ENCODE results near the gene ATP2B2.

The ATP2B2 gene

DNA sequence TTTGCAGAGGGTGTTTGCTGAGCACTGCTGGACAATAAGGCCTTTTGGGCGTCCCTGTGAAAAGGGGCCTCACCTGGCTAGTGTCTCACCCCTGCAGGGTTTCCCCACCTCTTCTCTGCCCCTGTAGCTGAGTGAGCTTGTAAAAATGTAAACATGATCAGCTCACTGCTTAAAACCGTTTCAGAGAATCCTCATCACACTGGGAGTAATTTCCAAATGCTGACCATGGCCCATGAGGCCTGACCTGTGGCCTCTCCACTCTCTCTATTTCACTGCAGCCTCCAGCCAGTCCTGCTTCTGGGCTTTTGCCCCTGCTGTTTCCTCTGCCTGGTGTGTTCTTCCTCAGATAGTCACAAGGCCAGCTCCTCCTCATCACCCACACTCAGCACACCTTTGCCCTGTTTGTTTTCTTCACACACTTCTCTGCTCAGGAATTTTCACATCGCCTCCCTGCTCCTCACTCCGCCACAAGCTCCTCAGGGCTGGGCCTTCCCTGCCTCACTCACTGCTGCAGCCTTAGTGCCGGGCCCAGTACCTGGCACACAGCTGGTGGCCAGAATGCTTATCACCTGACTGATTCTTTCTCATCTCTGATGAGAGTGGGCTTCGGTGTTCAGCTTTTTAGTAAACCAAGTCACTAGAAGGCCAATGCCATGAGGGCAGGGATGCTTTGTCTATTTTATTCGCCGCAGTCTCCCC, 105.2 kb downstream of the ATP2B2 start:
- TF ChIP-seq CTCF (conservative IDR thresholded peaks at IDR 0.05; ENCODE audit: control insufficient read depth, insufficient read depth, low read depth, low read length), result no peak
- DNase-seq (ENCODE audit: low read depth), result no peak
- no peak overlapping the region for H3K4me3 ChIP-seq (ENCODE audit: control insufficient read depth, low read depth, low read length)

- no peak for DNase-seq (ENCODE audit: low read depth)
- TF ChIP-seq CTCF (conservative IDR thresholded peaks at IDR 0.05; ENCODE audit: control insufficient read depth, insufficient read depth, low read depth, low read length), result no peak
- H3K4me3 ChIP-seq (ENCODE audit: control insufficient read depth, low read depth, low read length), result no peak overlapping the region
Measured at GRCh38 chr3:10399634-10400033, 105.8 kb downstream of the ATP2B2 start.

GRCh38 chr3:10398341-10398740, 107.0 kb downstream of the ATP2B2 start:
- no peak for DNase-seq (ENCODE audit: low read depth)
- no peak overlapping the region for H3K4me3 ChIP-seq (ENCODE audit: control insufficient read depth, low read depth, low read length)
- no peak for TF ChIP-seq CTCF (conservative IDR thresholded peaks at IDR 0.05; ENCODE audit: control insufficient read depth, insufficient read depth, low read depth, low read length)

- TF ChIP-seq CTCF (conservative IDR thresholded peaks at IDR 0.05; ENCODE audit: control insufficient read depth, insufficient read depth, low read depth, low read length), result no peak
- no peak overlapping the region for H3K4me3 ChIP-seq (ENCODE audit: control insufficient read depth, low read depth, low read length)
- no peak for DNase-seq (ENCODE audit: low read depth)
Measured at GRCh38 chr3:10397879-10398278, 107.5 kb downstream of the ATP2B2 start.

- H3K4me3 ChIP-seq (ENCODE audit: control insufficient read depth, low read depth, low read length), result no peak overlapping the region
- no peak for TF ChIP-seq CTCF (conservative IDR thresholded peaks at IDR 0.05; ENCODE audit: control insufficient read depth, insufficient read depth, low read depth, low read length)
- no peak for DNase-seq (ENCODE audit: low read depth)
Measured at GRCh38 chr3:10396931-10397330, 108.5 kb downstream of the ATP2B2 start.

GRCh38 chr3:10396083-10396482, 109.3 kb downstream of the ATP2B2 start:
- TF ChIP-seq CTCF (conservative IDR thresholded peaks at IDR 0.05; ENCODE audit: control insufficient read depth, insufficient read depth, low read depth, low read length), result no peak
- no peak for DNase-seq (ENCODE audit: low read depth)
- H3K4me3 ChIP-seq (ENCODE audit: control insufficient read depth, low read depth, low read length), result no peak overlapping the region

DNA sequence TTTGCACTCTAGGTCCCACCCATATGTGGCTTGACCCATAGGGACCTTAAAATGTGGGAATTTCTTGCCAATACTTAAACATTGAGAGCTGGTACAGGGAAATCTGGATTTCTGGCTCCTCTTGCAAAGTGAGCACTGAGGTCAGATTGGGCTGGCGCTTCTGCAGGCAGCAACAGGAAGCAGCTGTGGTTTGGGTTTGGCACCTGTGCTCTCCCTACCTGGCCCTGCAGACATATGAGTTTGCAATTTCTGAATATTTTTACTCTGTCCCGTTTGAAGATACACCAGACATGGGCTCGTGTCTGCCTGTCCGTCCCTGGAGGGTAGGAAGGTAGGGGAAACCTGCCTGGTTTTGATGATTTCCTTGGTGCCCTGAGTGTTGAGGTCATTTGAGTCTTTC, 109.7 kb downstream of the ATP2B2 start:
- DNase-seq (ENCODE audit: low read depth), result no peak
- no peak for TF ChIP-seq CTCF (conservative IDR thresholded peaks at IDR 0.05; ENCODE audit: control insufficient read depth, insufficient read depth, low read depth, low read length)
- H3K4me3 ChIP-seq (ENCODE audit: control insufficient read depth, low read depth, low read length), result no peak overlapping the region
